ENCODE results near the gene DNPEP.
A peak's percentile ranks its signal among the peaks of the same experiment; 100 is the strongest.

The DNPEP gene

DNA sequence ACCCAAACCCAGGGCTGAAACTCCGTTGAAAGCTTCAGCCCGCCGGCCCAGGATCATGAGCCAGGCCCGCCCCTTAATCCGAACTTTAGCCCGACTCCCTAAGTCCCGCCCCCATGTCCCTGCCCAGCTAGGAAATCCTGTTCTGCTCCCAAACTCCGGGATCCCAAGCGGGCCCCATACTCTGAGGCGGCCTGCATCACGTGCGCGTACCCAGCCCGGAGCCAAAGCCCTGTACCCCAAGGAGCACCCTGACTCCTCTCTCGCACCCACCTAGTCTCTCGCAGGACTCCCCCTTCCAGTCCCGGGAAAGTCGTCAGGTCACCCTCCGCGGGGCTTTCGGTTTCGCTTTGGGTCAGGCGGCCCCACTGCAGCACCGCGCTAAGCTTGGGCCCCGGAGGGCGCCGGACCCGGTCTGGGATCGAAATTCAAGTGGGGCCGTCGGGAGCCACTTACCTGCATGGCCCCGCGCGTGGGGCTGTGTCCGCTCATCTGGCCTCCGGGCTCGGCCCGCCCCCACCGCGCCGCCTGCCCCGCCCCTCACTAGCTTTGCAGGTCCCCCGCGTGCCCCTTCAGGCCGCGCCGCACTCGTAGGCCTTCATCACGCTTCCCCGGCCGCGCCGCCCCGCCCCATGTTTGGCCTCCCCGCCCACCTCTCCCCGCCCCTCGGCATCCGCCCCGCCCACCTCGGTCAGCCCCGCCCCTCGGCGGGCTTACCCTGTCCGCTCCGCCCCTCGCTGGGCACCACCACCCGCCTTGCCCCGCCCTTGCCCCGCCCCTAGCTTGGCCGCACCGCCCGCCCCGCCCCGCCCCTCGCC, at the start of gene DNPEP:
Gene DNPEP (minus strand): TSS at position 607 of the 815 bp plus-strand sequence. CDS start 118 bp downstream, at position 489.
- peak; percentile 11; the same call in 1 of the 2 replicates for TF ChIP-seq POLR2A (IDR thresholded peaks at IDR 0.05; ENCODE audit: low read depth, low read length)
- no peak for FAIRE-seq

DNA sequence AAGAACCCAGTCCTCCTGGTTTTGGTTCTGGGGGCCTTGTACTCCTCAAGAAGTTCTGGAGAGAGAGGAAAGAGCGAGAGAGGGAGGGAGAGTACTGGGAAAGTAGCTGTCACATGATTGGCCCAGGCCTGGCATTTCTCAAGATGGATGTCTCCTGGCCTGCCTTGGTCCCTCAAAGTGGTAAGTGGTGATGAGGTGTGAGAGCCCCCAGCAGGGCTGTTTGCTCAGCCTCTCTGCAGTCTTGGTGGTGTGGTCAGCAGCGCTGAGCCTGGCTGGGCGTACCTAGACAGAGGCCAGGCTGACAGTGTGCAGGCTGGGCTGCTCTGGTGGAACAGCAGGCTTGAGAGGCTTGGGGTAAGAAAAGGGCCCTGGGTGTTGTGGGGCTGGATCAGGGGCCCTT, 49.4 kb upstream of the DNPEP start:
- FAIRE-seq (no peak), DNase-seq (ENCODE audit: insufficient read length, low spot score) (no peak)
- no peak for TF ChIP-seq POLR2A (IDR thresholded peaks at IDR 0.05; ENCODE audit: low read depth, low read length)

More for the DNA sequence above, at the start of gene DNPEP:
- peak; percentile 83 for DNase-seq (ENCODE audit: insufficient read length, low spot score)

DNA sequence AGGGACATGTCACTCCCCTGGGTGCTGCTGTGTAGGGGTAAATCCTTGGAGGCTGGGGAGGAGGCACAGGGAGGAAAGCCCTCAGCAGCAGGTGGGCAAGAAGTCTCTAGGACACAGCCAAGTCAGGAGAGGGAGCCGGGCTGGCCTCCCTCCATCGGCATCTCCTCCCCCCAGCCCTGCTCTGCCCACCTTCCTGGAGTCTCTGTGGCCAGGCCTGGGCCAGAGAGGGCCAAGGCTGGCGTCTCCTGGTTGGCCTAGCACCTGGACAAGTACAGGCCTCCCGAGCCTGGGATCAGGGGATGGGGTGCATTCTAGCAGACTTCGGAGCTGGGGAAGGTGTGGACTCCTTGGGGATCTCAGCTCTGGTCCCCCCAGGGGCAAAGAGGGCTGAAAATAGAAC, 48.8 kb upstream of the DNPEP start:
- FAIRE-seq = no peak
- no peak for DNase-seq (ENCODE audit: insufficient read length, low spot score)
- no peak for TF ChIP-seq POLR2A (IDR thresholded peaks at IDR 0.05; ENCODE audit: low read depth, low read length)

DNA sequence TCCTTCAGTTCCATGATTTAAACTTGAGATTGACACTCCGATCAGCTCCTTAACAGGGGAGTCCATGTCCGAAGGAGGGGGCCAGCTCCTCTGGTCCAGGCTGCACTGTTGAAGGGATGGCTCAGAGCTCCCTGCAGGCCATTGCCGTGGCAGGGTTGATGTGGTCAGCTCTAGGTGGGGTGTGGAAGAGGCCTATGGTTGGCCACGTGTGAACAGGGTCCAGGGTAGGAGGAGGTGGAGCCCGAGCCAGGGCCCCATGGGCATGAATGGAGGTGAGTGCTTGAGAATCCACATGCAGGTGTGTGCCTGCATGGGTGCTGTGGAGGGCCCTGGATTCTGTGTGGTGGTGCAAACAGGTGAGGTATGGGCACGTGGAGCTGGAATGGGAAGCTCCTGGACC, 48.0 kb upstream of the DNPEP start:
- TF ChIP-seq POLR2A (IDR thresholded peaks at IDR 0.05; ENCODE audit: low read depth, low read length) = no peak
- FAIRE-seq (no peak), DNase-seq (ENCODE audit: insufficient read length, low spot score) (no peak)

DNA sequence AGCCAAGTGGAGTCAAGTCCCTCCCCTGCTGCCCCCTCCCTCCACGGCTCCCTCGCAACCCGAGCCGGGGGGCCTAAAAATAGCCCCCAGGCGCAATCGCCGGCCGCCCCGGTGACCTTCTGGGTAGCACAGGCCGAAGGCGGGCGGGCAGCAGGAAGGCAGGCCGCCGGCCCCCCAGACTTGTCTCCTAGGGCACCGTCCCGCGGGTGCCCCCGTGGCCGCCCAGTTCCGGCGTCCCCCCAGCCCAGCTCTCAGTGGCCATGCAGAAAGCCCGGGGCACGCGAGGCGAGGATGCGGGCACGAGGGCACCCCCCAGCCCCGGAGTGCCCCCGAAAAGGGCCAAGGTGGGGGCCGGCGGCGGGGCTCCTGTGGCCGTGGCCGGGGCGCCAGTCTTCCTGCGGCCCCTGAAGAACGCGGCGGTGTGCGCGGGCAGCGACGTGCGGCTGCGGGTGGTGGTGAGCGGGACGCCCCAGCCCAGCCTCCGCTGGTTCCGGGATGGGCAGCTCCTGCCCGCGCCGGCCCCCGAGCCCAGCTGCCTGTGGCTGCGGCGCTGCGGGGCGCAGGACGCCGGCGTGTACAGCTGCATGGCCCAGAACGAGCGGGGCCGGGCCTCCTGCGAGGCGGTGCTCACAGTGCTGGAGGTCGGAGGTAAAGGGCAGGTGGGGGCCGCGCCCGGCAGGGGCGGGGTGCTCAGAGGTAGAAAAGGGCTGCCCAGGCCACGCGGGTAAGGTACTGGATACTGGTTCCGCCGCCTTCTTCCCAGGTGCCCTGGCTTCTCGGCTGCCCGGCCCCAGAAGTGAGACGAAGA, 47.2 kb upstream of the DNPEP start, which contains the start of gene SPEG:
Gene SPEG (plus strand): TSS at position 126 of the 808 bp plus-strand sequence. CDS start 135 bp downstream, at position 261.
- DNase-seq (ENCODE audit: insufficient read length, low spot score) = no peak
- no peak for FAIRE-seq
- no peak for TF ChIP-seq POLR2A (IDR thresholded peaks at IDR 0.05; ENCODE audit: low read depth, low read length)

DNA sequence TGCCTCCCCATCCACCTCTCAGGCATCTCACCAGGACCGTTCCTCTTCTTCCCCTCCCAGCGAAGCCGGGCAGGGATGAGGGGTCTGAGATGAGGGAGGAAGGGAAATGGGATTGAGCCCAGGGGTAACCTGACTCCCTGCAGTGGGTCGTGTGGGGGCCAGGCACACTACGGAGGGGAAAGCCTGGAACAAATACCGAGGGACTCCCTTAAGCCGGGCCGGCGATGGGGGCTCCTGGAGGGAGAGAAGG, 46.7 kb upstream of the DNPEP start:
- FAIRE-seq (no peak), DNase-seq (ENCODE audit: insufficient read length, low spot score) (no peak)

DNA sequence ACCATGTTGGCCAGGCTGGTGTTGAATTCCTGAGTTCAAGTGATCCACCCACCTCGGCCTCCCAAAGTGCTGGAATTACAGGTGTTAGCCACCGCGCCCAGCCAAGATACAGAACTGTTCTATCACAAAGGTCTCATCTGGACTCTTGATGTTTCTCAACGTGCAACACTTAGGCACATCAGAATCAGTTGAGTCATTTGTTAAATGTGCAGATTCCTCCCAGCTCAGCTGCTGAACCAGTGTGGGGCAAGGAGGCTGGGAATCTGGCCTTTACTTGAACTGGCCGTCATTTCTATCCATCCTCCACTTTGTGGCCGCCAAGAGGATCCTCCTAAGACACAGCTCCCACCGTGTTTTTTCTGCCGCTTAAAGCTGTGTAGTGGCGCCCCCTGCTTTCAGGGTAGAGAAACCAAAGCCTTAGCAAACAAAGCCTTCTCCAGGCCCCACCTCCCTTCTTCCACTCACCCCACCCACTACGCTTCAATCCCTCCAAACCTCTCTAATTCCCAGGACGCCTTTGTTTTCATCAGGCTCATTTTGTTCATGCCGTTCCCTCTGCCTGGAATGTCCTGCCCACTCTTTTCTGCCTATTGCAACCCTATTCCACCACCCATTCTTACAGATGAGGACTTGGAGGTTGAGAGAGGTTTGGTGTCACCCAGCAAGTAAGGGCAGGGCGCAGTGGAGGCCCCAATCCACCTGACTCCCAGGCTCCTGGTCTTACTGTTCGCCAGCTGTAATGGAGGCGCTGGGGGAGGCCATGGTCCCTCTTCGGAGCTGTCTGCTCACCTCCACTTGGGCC, 46.2 kb upstream of the DNPEP start:
- FAIRE-seq (no peak), DNase-seq (ENCODE audit: insufficient read length, low spot score) (no peak)
- no peak for TF ChIP-seq POLR2A (IDR thresholded peaks at IDR 0.05; ENCODE audit: low read depth, low read length)

More for the DNA sequence above, 46.7 kb upstream of the DNPEP start:
- no peak for TF ChIP-seq POLR2A (IDR thresholded peaks at IDR 0.05; ENCODE audit: low read depth, low read length)

DNA sequence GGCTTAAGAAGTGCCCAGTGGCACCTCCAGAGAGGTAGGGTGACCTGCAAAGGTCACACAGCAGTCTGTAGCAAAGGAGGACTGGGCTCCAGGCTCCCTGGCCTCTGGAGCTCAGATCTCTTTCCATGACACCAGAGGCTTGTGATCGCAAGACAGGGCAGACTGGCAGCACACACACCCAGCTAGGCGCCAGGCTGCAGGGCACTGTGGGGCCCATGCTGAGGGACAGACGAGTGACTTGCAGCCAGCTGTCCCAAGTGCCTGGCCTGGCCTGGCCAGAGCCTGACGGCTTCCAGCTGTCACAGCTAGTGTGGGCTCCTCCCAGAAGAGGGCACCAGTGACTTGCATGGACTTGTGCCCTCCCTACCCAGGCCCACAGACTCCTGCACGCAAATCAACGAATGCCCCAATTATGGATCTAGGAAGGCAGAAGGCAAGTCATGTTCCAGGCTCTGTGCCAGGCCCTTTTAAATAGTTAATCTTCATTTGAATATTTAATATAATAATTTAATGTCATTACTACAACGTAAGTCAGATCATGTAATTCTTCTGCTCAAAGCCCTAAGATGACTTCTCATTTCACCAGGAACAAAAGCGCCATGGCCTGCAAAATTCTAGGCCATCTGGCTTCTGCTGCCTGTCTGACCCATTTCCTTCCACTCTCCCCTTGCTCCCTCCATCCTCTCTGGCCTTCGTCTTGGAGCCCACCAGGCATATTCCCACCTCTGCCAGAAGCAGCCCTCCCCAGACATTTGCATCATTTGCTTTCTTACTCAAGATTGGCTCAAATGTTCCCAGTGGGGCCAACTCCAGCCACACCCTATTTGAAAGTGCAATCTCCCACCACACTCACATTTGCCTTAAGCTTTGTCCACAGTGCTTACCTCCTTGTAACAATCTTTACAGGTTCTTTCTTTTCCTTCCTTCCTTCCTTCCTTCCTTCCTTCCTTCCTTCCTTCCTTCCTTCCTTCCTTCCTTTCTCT, 43.2 kb upstream of the DNPEP start:
- no peak for FAIRE-seq
- DNase-seq (ENCODE audit: insufficient read length, low spot score) = no peak
- no peak for TF ChIP-seq POLR2A (IDR thresholded peaks at IDR 0.05; ENCODE audit: low read depth, low read length)

DNA sequence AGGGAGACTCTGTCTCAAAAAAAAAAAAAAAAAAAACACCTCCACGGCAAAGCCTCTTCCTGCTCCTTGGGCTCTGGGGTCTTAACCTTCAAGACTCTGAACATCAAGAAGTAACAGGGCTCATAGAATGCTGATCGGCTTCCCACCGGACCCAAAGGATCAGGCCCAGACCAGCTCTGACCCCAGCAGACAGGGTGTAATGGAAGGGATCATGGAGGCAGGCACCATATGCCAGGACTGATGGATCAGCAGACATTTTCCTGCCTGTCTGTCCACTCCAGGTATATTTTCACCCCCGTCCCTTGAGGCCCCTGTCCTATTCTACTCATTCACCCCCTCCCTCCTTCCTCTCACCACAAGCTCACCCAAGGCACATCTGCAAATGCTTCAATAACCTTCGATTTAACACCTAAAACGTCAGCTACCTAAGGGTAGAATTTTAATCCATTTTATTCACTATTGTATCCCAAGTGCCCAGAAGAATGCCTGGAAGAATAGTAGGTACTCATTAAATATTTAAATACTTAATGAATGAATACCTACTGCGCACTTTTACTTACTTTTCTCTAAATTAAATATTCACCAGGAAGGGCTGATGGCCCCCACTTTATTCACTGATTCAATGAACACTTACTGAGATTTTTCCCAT, 42.4 kb upstream of the DNPEP start:
- no peak for DNase-seq (ENCODE audit: insufficient read length, low spot score)
- no peak for FAIRE-seq
- no peak for TF ChIP-seq POLR2A (IDR thresholded peaks at IDR 0.05; ENCODE audit: low read depth, low read length)

DNA sequence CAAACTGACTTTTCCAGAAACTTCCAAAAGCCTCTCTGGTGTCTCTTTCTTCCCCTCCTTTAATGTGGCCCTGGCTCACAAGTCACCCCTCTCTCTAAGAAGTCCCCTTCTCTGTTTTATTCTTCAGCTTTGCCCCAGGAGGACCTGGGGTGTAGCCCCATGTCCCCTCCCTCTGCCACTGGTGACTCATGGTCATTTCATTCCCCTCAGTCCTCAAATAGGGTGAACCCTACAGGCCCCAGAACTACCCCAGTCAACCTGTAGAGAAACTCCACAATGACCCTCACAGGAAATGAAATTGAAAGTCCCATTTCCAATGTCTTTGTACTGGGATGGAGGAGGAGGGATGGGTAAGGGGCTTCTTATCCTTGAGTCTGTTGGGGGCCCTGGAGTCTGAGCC, 40.8 kb upstream of the DNPEP start:
- FAIRE-seq (no peak), DNase-seq (ENCODE audit: insufficient read length, low spot score) (no peak)
- no peak for TF ChIP-seq POLR2A (IDR thresholded peaks at IDR 0.05; ENCODE audit: low read depth, low read length)

DNA sequence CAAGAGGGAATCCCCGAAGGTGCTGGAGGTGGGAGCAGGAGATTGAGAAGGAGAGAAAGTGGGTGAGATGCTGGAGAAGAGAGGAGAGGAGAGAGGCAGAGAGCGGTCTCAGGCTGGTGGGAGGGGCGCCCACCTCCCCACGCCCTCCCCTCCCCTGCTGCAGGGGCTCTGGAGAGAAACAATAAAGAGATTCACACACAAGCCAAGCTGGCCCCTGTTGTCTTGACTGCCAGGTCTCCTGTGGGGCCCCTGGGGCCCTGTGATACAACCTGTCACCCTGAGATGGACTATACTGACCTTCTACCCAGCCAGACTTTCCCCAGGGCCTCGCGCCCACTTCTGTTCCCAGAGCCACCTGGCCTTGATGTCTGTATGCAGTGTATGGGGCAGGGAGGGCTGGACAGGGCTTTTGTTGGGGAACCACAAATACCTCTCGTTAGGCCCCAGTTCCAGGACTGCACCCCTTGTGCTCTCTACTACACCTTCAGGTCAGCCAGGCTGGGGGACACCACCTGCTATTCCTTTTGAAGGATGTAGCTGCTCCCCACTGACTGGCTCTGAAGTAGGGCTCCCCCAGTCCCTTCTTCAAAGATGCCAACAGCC, 38.9 kb upstream of the DNPEP start:
- TF ChIP-seq POLR2A (IDR thresholded peaks at IDR 0.05; ENCODE audit: low read depth, low read length) = no peak
- DNase-seq (ENCODE audit: insufficient read length, low spot score) (no peak), FAIRE-seq (no peak)

DNA sequence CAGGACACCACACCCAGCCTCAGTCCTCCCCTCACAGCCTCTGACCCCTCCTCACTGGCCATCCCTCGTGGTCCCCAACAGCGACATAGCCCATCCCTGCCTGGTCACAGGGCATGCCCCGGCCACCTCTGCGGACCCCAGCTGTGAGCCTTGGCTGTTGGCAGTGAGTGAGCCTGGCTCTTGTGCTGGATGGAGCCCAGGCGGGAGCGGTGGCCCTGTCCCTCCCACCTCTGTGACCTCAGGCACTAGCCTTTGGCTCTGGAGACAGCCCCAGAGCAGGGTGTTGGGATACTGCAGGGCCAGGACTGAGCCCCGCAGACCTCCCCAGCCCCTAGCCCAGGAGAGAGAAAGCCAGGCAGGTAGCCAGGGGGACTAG, 38.3 kb upstream of the DNPEP start:
- DNase-seq (ENCODE audit: insufficient read length, low spot score) (no peak), FAIRE-seq (no peak)
- TF ChIP-seq POLR2A (IDR thresholded peaks at IDR 0.05; ENCODE audit: low read depth, low read length) = no peak
